Stimulated activated CD8-positive, alpha-beta memory T cell treated with anti-CD3 and anti-CD28 coated beads, Interleukin-4, amount 100 ng/mL, for 24 hours (primary cell): ENCODE measurements around the gene ADCY3.
A peak's percentile ranks its signal among the peaks of the same experiment; 100 is the strongest.

ENCODE experiments used
- DNase-seq: peaks from one replicate; pipeline ENCODE4 v3.0.0-alpha.2; 2020; ENCODE audit warnings: low read depth

The ADCY3 gene

DNA sequence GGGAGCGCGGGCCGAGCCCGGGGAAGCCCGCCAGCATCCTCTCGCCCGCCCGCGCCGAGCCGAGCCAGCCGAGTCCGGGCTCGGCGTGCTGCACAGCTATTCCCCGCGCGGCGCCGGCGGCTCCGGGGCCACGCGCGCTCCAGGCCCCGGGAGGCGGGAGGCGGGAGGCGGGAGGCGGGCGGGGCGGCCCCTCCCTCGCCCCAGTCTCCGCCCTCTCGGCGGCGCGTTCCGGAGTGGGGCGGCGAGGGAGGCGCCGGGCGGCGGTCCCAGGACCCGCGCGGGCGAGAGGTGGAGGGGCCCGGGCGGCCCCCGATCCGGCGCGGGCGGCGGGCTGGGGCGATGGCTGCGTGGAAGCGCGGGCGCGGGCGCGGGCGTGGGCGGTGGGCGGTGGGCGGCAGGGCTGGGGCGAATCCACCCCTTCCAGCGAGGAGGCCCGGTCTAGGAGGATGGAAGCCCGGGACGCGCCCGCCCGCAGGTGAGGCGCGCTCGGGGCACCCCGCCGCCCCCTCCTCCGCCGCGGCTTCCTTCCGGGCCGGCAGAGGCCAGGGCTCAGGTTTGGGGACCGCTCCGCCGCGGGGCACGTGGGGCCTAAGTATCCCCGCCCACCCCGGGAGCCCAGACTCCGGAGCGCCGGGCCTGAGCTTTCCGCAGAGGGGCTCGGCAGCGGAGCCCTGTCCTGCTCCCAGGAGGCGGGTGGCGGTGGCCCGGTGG lies at the start of gene ADCY3:
ADCY3 (minus strand) TSS at position 140 of the 711 bp plus-strand sequence. CDS start 1,250 bp downstream, outside the sequence.
- DNase-seq: peak; percentile 55

DNA sequence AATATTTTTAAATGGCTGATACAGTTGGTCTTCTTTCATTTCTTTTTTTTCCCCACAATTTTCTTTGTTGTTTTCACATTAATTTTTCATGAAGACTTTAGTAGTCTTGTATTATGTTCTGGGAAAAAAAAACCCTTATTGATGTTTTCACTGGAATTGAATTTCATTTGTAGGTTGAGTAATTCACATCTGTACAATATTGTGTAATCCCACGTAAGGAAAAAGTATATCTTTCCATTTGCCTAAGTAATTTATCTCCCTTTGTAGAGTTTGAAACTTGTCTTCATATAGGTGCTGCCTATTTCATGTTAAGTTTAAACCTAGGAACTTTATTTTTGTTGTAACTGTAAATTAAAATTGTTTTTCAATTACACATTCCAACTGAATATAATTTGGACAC lies 49.7 kb upstream of the ADCY3 start:
- DNase-seq: no peak

DNA sequence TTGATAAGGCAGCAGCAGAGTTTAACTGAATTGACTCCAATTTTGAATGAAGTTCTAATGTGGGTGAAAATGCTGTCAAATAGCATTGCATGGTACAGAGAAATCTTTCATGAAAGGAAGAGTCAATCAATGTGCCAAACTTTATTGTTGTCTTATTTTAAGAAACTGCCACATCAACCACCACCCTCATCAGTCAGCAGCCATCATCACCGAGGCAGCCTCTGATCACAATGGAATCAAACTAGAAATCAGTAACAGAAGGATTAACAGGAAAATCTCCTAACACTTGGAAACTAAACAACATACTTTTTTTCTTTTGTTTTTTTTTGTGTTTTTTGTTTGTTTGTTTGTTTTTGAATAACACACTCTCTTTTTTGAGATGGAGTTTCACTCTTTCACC lies 41.9 kb upstream of the ADCY3 start:
- no peak for DNase-seq

DNA sequence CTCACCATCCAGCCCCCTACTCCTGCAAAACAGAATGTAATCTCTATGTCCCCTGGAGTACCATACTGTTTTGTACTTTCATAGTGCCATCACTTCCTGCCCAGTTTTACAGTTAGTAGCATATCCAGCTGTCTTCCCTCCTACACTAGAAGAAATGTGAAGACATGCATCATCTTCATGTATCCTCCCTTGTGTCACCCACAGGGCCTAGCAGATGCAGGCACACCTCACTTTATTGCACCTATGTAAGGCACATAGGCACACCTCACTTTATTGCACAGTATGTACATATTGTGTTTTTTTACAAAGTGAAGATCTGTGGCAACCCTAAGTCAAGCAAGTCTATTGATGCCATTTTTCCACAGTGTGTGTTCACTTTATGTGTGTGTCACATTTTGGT lies 39.7 kb upstream of the ADCY3 start:
- DNase-seq: no peak

DNA sequence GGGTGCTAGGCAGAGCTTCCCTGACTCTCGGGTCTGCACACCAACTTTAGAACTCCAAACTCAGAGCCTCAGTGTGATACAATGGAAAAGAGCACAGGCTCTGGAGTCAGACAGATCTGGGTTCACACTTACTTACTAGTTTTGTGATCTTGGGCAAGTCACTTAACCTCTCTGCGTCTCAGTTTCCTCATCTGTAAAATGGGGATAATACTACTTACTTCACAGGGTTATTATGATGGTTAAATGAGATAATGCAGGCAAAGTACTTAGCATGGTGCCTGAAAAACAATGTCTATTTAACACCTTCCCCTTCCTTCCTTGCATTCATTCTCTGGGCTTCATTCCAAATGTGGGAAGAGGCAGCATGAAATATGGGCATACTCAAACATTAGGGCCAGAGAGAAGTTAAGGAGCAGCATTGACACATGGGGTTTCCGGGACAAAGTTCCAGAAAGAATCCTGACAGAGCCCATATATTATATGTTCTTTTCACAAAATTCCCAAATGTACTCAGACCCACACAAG lies 38.4 kb upstream of the ADCY3 start:
- no peak for DNase-seq

DNA sequence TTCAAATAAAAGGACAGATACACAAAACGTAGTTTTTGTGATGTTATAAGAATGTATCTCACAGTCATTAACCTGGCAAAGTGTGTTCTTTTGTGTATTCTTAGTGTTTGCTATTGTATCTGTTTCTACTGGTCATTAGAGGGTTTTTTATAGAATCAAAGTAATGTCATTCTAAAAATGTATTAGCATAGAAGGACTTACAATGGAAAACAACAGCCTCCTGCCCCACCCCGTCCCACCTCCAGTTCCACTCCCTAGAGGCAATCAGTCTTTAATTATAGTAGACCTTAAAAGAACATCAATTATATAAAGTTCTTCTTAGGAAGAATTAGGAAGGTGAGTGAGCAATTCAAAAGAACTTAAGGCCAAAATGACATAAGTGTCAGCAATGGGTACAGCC lies 37.9 kb upstream of the ADCY3 start:
- no peak for DNase-seq

DNA sequence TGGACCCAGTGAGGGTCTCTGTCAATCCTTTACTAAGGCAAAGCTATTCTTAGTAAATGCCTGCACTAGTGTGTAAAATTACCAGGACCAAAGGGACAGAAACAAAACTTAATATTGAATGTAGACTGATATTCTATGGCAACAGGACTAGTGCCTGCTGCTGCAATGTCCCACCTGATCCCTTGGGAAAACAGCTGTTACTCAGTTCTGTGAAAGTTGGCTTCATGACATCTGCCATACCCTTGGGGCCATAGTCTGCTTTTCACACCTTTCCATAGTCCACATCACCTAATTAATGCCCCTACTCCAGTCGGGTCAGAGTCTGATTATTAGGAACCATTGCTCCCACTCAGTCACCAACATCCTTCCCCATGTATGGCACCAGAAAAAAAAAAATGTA lies 37.2 kb upstream of the ADCY3 start:
- DNase-seq: no peak

DNA sequence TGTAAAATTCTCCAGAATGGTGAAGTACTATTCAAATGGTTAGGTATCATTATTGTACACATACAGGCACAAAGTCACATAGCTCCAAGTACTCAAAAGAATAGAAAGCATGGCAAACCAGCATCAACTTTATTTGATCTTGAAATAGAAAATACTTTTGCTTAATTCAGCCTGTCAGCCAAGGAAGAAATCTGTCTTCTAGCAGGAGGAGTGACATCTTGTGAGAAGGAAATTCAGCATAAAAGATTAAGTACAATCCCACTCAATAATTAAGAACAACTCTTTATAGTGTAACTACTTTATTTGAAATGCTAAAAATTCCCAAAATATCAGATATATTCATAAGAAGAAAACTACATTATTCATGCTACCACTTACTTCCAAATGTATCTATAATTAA lies 35.9 kb upstream of the ADCY3 start:
- no peak for DNase-seq

DNA sequence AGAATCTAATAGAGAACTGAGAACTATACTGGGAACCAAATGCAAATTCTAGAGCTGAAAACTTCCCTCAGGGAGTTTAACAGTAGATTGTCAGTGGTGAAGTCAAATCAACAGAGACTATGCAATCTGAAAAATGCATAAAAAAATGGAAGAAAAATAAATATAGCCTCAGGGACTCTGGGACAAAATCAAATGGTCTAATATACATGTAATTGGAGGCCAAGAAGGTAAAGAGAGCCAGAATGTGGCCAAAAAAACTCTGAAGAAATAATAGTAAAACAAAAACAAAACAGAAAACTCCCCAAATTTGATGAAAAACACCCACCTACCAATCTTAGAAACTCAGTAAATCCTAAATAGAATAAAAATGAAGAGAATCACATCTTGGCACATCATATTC lies 35.2 kb upstream of the ADCY3 start:
- no peak for DNase-seq

DNA sequence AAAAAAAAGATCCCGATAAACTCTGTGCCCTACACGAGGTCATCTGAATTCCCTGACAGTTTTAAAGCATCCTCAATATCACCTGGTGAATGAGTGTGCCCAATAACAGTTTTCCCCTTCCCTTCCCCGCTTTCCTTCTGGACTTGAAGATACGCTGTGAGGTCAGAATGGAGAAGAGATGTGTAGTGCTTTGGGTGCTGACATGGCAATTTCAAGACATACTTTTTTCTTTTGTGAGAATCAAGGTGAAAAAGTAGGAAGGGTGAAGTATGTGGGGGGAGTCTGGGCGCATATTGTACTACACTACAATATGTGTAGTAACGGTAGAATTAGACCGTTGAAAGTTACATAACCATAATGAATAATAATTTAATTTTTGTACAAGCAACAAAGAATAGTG lies 30.1 kb upstream of the ADCY3 start:
- DNase-seq: no peak

DNA sequence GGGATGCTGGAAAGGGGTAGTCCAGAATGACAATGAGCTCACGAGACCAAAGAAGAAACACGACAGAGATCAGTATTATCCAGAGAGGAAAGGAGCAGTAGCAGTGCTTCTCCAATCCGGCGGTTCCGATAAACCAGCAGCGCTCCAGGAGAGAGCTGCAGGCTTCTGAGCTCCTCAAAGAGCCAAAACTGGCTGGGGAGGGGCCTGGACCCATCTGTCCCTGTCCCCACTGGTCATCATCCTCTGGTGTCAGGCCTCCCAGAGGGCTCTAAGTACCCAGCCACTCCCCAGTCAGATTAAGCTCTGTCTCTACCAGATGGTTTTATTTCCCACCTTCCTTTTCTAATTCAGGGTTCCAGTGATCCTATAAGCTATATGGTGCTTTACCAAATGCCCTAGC lies 28.5 kb upstream of the ADCY3 start:
- DNase-seq: no peak

DNA sequence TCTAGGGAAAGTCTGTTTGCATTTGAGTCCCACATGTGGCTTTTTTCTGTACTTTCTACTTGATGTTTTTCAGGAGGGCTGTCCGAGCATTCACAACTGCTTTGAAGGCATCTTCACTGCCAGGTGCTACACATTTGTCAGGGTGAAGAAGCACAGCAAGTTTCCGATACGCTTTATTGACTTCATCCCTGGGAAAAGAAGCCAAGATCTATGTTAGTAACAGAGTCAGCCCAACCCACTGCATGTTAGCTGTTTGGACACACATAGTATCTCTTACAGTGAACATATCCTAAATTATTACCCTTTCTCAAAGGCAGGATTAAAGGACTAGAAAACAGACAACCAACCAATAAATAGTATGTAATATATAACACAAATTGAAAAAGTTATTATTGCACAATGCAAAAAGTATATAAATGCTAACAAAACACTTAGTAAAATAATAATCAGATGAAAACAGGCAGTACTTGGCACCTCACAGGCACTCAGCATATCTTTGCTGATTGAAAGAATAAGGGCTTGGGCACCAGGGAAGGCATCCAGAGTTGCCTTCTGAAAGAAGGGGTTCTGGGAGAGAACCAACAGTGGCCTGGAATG lies 27.6 kb upstream of the ADCY3 start:
- no peak for DNase-seq

DNA sequence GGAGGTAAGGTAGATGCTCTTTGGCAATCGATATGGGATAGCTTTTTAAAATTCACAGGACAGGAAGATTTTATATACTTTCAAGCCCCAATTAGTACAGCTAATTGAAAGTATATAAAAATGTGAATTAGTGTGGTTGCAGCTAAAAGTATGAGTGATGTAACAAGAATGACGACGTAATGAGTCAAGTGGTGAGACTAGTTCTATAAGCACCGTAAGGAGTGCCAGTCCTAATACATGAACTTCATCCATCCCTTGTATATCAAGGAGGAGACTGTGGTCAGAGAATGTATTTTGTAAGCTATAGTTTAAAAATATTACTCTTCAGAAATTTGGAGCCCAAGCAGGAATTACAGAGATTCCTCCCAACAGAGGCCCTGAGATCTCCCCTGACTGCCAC lies 25.9 kb upstream of the ADCY3 start:
- DNase-seq: no peak

DNA sequence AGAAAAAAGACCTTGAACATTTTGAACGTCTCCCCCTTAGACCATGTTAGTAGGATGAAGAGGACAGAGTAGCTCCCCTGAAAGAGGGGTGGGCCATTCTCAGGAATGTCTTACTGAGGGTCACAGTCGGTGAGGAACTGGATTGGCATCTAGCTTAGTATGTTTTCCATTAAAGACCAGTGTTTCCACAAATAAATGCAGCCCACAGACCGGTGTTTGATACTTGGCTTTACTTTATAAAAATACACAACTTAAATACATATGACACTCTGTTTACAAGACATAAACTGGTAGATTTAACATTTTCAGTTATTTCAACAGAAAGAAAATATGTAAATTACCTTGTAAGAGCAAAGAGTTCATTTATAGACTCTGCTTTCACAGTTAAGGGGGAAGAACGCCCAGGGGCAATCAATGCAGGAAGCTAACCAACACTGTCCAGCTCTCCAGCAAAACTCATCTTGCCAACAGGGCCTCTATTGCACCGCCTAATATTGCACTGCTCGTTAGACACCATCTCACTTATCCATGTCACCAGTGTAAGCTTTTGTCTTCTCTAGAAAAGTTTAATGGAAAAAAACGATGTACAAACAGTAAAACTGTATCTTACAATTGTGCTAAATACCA lies 23.5 kb upstream of the ADCY3 start:
- no peak for DNase-seq

DNA sequence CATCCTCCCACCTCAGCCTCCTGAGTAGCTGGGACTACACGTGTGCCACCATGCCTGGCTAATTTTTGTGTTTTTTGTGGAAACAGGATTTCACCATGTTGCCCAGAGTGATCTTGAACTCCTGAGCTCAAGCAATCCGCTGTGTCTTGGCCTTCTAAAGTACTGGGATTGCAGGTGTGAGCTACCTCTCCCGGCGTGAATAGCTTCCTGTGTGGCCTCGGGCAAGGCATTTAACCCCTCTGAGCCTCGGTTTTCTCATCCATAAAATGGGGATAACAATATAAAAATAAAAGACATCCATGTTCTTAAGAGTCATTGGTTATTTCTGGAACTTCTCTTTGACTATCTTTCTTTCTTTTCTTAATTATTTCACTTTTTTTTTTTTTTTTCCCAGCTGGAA lies 19.3 kb upstream of the ADCY3 start:
- DNase-seq: no peak

DNA sequence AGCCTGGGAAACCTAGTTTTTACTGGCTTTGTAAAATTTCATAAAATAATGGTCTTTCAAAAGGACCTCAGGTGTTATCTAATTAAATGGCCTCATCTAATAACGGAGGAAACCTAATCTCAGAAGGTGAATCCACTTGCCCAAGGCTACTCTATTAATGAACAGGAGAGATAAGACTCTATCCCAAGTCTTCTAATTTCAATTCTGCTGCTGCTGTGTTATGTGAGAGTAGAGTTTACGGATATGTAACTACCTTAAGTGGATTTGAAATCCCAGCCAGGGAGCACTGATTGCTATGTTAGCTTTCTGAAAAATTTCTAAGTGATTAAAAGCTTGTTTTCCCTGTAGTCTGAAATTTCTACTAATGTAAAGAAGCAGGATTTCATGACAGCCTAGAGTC lies 17.2 kb upstream of the ADCY3 start:
- DNase-seq: no peak

DNA sequence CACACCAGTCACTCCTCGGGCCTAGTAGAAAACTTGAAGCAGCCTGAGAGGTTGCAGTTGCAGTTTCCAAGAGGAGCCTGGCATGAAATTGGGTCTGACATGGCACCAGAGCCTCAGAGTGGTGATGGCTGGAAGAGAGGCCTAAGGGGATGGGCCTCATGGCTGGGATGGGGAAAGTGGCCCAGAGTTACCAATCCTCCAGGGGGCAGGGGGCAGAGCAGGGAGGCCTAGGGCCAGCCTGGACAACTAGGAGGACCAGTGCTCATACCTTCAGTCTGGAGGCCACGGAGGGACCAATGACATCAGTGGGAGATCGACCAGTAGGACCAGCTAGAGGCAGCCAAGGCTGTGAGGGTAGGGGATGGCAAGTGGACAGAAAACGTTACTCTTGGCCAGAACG lies 15.1 kb upstream of the ADCY3 start:
- DNase-seq: no peak

DNA sequence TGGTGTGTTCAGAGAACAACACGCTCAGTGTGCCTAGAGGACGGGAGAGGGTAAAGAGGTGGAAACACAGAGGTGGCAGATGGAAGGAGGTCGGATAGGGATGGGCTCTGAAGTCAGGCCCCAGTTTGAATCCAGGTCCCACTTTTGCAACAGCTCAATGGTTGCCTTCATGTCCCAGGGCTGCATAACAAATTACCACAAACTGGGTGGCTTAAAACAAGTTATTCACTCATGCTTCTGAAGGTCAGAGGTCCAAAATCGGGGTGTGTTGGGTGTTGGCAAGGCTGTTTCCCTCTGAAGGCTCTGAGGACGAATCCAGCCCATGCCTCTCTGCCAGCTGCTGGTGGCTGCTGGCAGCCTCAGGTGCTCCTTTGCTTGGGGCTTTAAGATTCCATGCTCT lies 12.7 kb upstream of the ADCY3 start:
- DNase-seq: no peak

DNA sequence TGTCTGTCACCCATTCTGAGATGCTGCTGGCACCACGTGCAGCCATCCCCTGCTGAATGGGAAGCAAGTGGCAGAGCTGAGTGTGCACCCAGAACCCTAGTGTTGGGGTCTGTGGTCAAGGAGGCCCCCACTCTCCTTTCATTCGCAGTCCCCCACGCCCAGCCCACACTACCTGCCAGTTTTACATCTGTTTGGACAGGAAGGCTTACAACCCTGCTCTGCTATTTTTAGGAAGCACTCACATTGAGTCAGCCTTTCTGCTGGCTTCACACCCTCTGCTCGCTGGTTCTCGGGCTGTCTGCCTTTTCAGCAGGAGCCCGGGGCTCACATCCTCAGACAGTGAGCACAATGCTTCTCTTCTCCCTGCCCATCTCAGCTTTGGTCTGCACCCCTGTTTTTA lies 10.7 kb upstream of the ADCY3 start:
- peak; percentile 24 for DNase-seq

DNA sequence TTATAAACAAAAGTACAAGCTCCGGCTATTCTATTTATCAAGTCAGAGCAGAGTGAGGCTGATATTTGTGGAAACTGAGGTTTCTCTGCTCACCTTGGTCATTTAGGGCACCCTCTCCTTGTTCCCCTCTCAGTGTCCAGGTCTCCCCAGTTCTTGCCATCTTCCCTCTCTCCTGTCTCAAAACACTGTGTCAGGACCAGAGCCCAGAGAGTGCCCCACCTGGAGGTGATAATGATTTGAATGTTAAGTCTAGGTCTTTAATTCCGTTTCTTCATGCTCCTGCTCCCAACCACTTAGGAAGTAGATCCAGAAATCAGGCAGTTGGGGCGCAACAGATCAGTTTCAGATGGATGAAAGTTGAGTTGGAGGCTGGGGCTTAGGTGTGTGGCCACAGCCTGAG lies 9.2 kb upstream of the ADCY3 start:
- no peak for DNase-seq

DNA sequence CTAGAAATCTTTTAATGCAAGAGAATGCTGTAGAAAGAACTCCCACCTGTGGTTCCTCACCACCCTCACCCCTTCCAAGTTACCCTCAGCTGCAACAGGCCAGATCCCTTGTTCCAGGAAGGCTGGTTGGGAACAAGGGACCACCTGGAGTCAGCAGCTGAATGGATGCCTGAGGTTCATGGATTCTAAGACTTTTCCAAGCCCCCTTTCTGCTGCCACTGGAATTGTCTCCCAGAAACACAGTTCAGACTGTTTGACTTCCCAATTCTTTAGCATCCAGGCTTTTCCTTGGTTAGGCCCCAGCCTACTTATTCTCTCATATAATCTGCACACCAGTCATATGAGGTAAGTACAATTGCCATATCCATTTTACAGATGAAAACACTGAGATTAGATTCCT lies 8.0 kb upstream of the ADCY3 start:
- DNase-seq: no peak

DNA sequence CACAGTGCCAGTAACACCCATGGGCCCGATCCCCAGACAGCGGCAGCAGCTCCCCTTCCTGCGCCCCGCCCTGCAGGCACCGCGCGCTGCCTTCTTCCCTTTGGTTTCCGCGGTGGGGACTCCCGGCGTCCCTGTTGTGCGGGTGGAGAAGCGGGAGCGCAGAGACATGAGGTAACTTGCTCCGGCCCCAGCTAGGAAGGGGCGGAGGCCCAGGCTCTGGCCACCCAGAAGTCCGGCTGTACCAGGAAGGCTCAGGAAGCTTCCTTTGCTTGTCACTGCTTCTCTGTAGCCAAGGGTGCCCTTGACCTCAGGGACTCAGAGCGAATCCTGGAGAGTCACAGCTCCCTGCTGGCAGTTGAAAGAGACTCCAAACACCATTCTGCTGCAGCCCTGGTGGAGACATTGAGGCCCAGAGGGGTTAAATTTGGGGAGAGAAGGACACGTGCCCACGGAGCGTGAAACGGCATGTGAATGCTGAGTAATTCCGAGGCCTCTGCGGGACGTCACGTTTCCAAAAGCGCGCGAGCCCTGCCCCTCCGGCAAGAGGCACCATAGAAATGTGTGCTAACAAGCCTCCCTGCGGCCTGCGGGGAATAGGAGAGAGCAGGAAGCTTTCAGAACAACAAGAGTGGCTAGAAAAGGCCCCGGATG lies 6.7 kb upstream of the ADCY3 start:
- DNase-seq: peak; percentile 30

DNA sequence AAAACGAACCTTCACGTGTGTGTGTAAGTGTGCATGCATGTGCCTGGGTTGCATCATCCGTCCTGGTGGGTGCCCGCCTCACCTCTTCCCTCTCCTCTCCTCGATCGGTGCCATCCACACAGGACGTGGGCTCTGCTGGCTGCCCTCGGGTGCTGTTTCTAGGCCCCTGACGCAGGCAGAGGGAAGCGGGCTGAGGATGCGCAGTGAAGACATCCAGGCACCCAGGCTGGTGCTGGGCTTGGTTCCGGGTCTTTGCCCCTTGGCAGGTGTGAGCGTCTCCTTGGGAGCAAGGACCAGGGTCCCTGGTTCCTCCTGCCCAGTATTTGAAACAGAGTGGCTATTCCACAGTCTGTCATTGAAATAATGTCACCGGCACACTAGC lies 6.2 kb upstream of the ADCY3 start:
- DNase-seq: no peak
